ENCODE results near the gene CYFIP1. TPM values are rescaled to one million over a fixed set of nuclear protein-coding genes. Genes with fewer than 3 reads are reported as not detected.

CYFIP1 gene
- total and polyA plus RNA-seq, 10 of the 15 experiments (the other 5 are each of a cell fraction or from before 2014, with no cell fraction given): 3.5 to 46.2 (median 28.3) TPM

- TF ChIP-seq NRF1 (conservative IDR thresholded peaks at IDR 0.05; ENCODE audit: low read depth, low read length) (no peak), SKIL (IDR thresholded peaks at IDR 0.05; ENCODE audit: low read depth, poor library complexity, severe bottlenecking) (no peak), ZNF687 (IDR thresholded peaks at IDR 0.05) (no peak), SMAD5 (IDR thresholded peaks at IDR 0.05; ENCODE audit: low read depth) (no peak), USF2 (IDR thresholded peaks at IDR 0.05; ENCODE audit: borderline replicate concordance, low read depth, low read length) (no peak)
Observed at GRCh38 chr15:22978691-22979237, 1.4 kb downstream of the CYFIP1 start (continued).

All from GM12878 (cell line).